ENCODE data around the gene SEMA3A.

GRCh38 chr7:84204655-84205054 is 10.1 kb upstream of the SEMA3A start:
- TF ChIP-seq CTCF (IDR thresholded peaks at IDR 0.05) (no peak), EP300 (IDR thresholded peaks at IDR 0.05) (no peak)
